Activated CD4-positive, alpha-beta T cell treated with anti-CD3 and anti-CD28 coated beads, Interleukin-2, amount 50 U/mL, for 24 hours (primary cell): ENCODE measurements around the gene USP22.
A peak's percentile ranks its signal among the peaks of the same experiment; 100 is the strongest.
"Not testable (repeated sequence)": the region's sequence is repeated elsewhere in the genome, so short reads cannot be mapped to it uniquely, and the experiment has no call there.

ENCODE experiments used
- DNase-seq, 2 donors: peaks; one replicate each; pipeline ENCODE4 v3.0.0-alpha.2; 2020; ENCODE audit warnings: low read depth in 1 of 2, low spot score in 1 of 2

Gene USP22

DNA sequence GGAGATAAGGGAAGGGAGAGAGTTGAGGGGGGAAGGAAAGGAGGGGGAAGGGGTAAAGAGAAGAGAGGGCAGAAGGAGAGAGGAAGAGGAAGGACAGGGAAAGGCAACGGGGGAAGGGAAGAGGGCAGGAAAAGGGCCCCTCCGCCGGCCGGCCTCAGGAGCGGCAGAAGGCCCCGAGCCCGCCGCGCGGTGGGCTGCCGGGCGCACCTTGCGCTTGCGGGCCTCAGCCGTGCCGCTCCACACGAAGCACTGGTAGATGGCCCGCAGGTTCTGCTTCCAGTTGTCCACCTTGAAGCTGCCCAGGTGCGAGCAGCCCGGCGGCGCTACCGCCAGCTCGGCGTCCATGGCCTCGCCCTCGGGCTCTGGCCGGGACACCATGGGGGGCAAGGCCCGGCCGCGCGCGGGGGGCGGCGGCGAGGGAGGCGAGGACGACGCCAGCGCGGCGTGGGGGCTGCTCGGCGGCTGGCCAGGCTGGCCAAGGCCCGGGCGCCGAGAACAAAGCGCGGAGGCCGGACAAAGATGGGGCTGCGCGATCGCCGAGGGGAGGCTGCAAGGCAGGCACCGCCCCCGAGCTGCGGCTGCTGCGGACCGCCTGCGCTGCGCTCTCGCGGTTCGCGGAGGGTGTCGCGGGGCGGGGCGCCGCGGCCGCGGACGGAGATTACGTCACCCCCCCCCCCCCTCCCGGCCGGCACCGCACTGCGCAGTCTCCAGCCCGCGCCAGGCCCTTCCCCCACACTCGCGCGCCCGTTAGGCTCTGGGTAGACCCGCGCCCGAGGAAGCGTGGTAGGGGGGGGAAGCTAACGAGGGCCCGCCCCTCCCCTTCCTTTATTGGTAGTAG, at the start of gene USP22:
USP22 (minus strand) TSS at position 554 of the 838 bp plus-strand sequence; CDS start at position 378, 176 bp downstream.
- DNase-seq = peak in 1 of 2 donors; percentile 82

DNA sequence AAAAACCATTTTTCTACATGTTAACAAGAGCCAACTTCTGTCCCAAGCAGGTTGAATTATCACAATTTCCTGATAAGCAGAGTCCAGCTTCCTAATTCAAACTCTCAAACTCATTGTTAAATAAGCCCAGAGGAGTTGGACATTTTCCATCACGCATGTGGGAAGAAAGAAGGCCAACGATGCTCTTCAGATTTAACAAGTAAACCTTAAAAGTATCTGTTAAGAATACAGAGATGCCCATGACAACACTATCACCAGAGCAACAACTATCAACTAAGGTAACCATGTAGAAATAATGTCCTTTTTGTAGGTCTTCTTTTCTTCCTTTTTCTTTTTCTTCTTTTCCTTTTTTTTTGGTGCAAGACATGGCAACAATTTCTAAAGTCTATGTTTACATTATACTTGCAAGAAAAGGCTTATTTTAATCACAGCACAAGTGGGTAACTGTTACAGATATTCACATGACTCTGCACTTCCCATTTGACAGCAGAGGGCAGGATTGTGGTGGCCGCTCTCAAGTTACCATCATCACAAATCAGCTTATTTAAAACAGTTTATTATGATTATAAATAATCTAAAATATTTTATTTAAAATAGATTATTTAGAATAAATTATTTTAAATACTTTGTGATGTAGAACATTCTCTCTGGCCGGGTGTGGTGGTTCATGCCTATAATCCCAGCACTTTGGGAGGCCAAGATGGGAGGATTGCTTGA, 48.2 kb upstream of the USP22 start:
- DNase-seq = no peak

- DNase-seq = no peak
Observed at GRCh38 chr17:21089933-21090901, 47.4 kb upstream of the USP22 start.

DNA sequence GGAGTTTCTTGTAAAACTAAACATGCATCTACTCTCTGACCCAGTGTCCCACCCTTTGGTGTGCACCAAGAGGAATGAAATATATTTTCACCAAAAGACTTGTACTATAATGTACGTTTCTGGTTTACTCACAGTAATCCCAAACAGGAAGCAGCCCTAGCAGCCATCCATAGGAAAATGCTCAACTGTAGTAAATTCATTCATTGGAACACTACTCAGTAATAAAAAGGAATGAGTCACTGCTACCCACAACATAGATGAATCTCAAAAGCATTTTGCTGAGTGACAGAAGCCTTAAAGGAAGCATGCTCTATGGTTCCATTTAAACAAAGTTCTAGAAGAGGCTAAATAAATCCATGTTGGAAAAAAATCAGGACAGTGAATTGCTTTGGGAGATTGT, 46.3 kb upstream of the USP22 start:
- DNase-seq = no peak

DNA sequence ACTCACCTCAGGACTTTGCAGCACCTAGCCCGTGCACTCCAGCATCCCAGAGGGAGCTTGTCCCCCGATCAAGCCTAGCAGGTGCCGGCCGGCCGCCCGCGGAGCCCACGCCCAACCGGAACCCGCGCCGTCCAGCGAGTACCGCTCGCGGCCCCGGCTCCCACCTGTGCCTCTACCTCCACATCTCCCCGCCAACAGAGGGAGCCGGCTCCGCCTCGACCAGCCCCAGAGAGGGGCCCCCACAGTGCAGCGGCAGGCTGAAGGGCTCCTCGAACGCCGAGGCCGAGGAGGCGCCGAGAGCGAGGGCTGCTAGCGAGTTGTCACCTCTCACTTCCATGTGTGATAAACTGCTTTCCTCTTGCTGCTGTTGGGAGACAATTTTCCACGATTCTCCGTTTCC, 42.9 kb upstream of the USP22 start:
- DNase-seq = no peak

- not testable (repeated sequence) for DNase-seq
Observed at GRCh38 chr17:21085280-21085679, 42.5 kb upstream of the USP22 start.

GRCh38 chr17:21082001-21082436, 39.2 kb upstream of the USP22 start:
- DNase-seq = no peak

- DNase-seq = no peak
Observed at GRCh38 chr17:21079196-21079595, 36.4 kb upstream of the USP22 start.

GRCh38 chr17:21078016-21078780, 35.4 kb upstream of the USP22 start:
- DNase-seq = no peak

DNA sequence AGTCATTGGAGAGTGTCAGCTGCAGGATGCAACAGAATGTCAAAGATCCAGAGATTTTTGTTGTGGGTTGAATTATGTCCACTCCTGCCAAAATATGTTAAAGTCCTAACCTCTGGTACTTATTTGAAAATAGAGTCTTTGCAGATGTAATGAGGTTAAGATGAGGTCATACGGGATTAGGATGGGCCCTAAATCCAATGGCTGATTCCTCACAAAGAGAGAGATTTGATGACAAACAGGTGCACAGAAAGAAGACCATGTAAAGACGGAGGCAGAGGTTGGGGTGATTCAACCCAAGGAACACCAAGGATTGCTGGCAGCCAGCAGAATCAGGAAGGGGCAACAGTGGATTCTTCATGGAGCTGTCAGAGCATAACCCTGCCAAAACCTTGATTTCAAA, 34.5 kb upstream of the USP22 start:
- no peak for DNase-seq

DNA sequence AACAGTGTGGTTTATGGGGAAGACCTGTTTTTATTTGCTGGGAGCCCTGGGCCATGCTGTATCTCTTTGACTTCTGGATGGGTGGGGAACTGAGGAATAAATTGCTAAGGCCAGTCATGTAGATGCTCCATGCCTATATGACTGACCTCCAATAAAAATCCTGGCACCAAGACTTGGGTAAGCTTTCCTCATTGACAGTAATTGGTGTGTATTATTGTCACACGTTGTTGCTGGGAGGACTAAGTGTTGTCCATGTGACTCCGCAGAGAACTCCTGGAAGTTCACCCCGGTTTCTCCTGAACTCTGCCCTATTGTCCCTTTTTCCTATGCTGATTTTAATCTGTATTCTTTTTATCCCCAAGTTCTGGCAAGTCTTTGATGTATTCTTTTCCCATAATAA, 33.4 kb upstream of the USP22 start:
- no peak for DNase-seq

- no peak for DNase-seq
Observed at GRCh38 chr17:21075739-21076085, 32.9 kb upstream of the USP22 start.

GRCh38 chr17:21072745-21073197, 30.0 kb upstream of the USP22 start:
- DNase-seq = no peak

DNA sequence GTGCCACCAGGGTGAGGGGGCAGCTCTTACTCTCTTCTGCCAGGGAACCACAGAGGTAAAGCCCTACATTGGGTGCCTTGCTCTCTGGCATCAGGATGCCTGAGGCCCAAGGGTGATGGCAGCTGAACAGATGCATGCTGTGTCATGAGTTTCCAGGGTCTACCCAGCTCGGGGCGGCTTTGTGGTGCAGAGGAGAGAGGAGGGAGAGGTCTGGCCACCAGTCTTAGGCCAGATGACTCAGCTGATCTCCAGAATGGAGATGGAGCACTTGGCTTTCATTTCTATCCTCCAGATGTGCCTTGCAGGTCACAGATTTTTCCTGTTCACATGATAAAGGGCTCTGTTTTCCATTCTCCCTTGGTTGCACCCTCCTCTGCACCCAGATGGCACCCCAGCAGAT, 23.6 kb upstream of the USP22 start:
- no peak for DNase-seq

- DNase-seq = no peak
Observed at GRCh38 chr17:21061971-21062526, 19.2 kb upstream of the USP22 start.

DNA sequence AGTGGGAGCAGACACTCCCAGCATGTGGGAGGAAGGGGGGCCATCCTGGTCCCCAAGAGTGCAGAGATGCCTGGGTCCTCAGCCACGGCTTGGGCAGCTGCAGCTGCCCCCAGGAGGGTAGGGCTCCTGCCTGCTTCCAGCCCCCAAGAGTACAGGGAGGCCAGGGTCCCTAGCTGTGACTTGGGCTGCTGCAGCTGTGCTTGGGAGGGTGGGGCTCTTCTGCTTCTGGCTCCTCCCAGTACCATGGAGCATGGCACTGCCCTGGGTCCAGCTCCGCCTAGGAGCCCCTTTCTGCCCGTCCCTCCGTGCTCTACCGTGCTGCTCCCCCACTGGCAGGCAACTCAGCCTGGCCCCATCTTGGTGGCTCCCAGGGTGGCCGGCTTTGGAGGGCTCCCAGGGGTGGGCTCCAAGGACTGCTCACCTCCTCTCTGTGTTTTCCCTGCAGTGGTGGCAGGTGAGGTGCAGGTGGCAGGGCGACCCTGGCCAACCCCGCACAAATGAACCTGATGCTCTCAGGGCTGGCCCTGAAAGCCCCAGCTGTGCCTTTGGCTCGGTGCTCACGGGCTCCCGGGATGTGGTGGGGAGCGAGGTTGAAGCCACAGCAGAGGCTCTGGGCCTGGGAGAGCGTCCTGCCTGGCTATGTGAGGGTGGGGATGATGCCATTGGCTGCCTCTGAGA, 18.5 kb upstream of the USP22 start:
- DNase-seq = no peak

GRCh38 chr17:21059761-21060160, 16.9 kb upstream of the USP22 start:
- no peak for DNase-seq

- DNase-seq = no peak
Observed at GRCh38 chr17:21058098-21058893, 15.5 kb upstream of the USP22 start.

GRCh38 chr17:21053056-21053455, 10.2 kb upstream of the USP22 start:
- DNase-seq = not testable (repeated sequence)
